BE2C (cell line): ENCODE data around the gene SLC25A52.
"Not testable (repeated sequence)": the region's sequence is repeated elsewhere in the genome, so short reads cannot be mapped to it uniquely, and the experiment has no call there.

Experiments
- DNase-seq: peaks from one replicate; pipeline ENCODE4 v3.0.0-alpha.2; 2020
- H3K27me3 ChIP-seq: fragments of 250-450 bp; sonication (Bioruptor Pico); 2 replicates; pipeline ENCODE4 v1.5.1; 2020; ENCODE audit warnings: mild to moderate bottlenecking
- H3K36me3 ChIP-seq: fragments of 250-450 bp; sonication (Bioruptor Pico); 2 replicates; pipeline ENCODE4 v1.5.1; 2020; ENCODE audit warnings: mild to moderate bottlenecking
- H3K4me1 ChIP-seq: fragments of 250-450 bp; sonication (Bioruptor Pico); 2 replicates; pipeline ENCODE4 v1.5.1; 2020
- H3K4me3 ChIP-seq: 2 replicates; pipeline ENCODE4 v1.5.1; 2011; ENCODE audit warnings: low read depth, low read length
- H3K9me3 ChIP-seq: fragments of 250-450 bp; sonication (Bioruptor Pico); 2 replicates; pipeline ENCODE4 v1.5.1; 2020
- TF ChIP-seq, protein P1 (sequence below): IDR thresholded peaks from 2 replicates; pipeline ENCODE4 v1.5.1; 2012; ENCODE audit warnings: mild to moderate bottlenecking, low read depth, low read length

Gene SLC25A52

DNA sequence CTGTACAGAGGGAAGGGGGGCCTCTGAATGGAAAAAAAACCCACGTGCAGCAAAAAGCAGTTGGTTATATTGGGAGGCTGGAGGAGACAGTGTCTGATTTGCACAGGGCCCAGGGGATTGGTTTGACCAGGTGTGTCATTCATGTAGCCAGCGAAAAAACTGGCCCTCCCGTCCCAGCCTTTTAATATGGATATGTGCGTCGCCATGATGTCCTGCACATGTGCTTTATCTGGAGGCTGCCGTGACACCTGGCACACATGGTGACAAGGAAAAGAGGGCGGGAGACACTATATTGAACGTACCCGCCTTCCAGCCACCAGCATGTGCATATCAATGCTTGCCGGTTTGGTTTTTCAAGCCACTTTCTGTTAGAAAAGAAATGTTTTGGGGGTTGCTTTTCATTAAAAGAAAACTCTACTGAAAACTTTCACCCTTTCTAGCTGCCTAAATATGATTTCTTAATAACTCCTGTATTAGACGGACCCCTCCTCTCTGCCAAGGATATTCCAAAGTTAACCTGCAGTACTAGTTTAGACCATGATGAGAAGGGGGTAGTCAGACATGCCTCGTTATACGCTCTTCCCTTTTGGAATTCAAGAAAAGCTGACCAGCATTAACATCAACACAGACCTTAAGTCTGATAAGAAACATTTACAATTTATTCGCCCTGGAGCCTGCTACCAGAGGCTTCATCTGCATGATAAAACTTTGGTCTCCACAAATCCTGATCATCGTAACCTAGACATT, 16.2 kb downstream of the SLC25A52 start:
- DNase-seq: no peak
- H3K36me3 ChIP-seq: no peaks in the 10 kb centered on the region
- no peaks in the 10 kb centered on the region for H3K9me3 ChIP-seq
- no peaks in the 10 kb centered on the region for H3K4me1 ChIP-seq
- TF ChIP-seq, protein P1, sequence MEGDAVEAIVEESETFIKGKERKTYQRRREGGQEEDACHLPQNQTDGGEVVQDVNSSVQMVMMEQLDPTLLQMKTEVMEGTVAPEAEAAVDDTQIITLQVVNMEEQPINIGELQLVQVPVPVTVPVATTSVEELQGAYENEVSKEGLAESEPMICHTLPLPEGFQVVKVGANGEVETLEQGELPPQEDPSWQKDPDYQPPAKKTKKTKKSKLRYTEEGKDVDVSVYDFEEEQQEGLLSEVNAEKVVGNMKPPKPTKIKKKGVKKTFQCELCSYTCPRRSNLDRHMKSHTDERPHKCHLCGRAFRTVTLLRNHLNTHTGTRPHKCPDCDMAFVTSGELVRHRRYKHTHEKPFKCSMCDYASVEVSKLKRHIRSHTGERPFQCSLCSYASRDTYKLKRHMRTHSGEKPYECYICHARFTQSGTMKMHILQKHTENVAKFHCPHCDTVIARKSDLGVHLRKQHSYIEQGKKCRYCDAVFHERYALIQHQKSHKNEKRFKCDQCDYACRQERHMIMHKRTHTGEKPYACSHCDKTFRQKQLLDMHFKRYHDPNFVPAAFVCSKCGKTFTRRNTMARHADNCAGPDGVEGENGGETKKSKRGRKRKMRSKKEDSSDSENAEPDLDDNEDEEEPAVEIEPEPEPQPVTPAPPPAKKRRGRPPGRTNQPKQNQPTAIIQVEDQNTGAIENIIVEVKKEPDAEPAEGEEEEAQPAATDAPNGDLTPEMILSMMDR: no peak
- H3K27me3 ChIP-seq: no peaks in the 10 kb centered on the region
- no peak overlapping the region for H3K4me3 ChIP-seq

DNA sequence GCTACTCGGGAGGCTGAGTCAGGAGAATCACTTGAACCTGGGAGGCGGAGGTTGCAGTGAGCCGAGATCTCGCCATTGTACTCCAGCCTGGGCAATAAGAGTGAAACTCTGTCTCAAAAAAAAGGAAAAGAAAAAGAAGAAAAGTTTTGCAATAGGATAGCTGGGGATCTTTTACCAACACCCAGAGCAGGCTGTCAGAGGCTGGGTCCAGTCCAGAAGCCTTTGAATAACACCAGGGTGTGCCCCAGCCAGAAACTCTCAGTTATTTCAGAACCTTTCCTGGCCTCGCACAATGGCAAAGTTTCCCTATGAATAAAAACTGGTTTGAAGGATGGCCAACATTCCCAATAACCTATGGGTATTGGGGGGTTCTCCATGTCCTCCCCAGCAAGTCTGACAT, 17.1 kb downstream of the SLC25A52 start:
- not testable (repeated sequence) for H3K36me3 ChIP-seq, H3K4me3 ChIP-seq, DNase-seq, H3K9me3 ChIP-seq, H3K4me1 ChIP-seq, H3K27me3 ChIP-seq

DNA sequence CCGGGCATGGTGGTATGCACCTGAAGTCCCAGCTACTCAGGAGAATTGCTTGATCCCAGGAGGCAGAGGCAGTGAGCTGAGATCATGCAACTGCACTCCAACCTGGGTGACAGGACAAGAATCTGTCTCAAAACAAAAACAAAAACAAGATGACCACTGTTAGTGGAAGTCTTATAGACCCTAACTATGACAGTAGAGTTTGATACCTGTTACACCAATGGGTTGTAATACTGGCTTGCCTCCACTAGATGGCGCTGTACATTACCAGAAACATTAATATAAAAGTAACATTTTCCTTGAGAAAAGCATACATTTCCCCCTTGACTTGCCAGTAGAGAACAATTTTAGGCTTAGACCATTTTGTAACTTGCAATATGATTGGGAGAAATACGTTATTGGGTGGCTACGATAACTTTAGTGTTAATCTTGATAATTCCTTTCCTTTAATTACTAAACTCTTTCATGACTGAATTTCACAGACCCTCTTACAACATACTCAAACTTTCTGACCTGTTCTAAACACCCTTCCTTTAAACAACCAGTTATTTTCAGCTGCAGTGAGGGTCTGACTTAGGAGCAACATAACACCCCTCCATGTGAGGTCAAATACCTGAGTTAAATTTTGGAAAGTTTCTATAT, 19.5 kb downstream of the SLC25A52 start:
- no peak overlapping the region for H3K4me3 ChIP-seq
- H3K4me1 ChIP-seq: no peaks in the 10 kb centered on the region
- peak; percentile 20 for DNase-seq
- no peaks in the 10 kb centered on the region for H3K36me3 ChIP-seq
- H3K9me3 ChIP-seq: no peaks in the 10 kb centered on the region
- H3K27me3 ChIP-seq: no peaks in the 10 kb centered on the region
- TF ChIP-seq, protein P1: peak; percentile 55

DNA sequence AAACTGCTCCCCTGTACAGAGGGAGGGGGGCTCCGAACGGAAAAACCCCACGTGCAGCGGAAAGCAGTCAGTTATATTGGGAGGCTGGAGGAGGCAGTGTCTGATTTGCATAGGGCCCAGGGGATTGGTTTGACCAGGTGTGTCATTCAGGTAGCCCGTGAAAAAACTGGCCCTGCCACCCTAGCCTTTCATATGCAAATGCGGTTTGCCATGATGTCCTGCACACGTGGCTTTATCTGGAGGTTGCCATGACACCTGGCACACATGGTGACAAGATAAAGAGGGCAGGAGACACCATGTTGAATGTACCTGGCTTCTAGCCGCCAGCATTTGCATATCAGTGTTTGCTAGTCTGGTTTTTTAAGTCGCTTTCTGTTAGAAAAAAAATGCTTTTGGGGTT, 20.5 kb downstream of the SLC25A52 start:
- Histone ChIP-seq H3K4me1 (no peaks in the 10 kb centered on the region), H3K36me3 (no peaks in the 10 kb centered on the region), H3K27me3 (no peaks in the 10 kb centered on the region), H3K4me3 (no peak overlapping the region), H3K9me3 (no peaks in the 10 kb centered on the region)
- TF ChIP-seq, protein P1: no peak
- no peak for DNase-seq

DNA sequence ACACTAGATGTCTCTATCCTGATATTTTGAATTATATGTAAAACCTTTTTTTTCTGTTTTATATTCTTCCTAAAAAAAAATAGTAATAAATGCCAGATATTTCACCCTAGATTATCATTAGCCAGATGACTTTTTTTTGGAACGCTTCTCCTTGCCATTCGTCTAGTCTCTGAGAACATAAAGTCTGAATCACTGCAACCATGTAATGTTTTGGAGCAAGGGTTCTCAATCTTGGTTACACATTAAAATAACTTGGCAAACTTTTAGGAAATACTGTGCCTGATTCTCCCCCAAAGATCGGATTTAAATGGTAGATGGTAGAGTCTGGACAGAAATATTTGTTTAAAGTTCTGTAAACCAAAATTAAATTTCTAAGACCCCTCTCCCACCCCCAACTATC, 21.0 kb downstream of the SLC25A52 start:
- no peak for DNase-seq
- Histone ChIP-seq H3K4me1 (no peaks in the 10 kb centered on the region), H3K36me3 (no peaks in the 10 kb centered on the region), H3K9me3 (no peaks in the 10 kb centered on the region), H3K27me3 (no peaks in the 10 kb centered on the region), H3K4me3 (no peak overlapping the region)
- TF ChIP-seq, protein P1: no peak

DNA sequence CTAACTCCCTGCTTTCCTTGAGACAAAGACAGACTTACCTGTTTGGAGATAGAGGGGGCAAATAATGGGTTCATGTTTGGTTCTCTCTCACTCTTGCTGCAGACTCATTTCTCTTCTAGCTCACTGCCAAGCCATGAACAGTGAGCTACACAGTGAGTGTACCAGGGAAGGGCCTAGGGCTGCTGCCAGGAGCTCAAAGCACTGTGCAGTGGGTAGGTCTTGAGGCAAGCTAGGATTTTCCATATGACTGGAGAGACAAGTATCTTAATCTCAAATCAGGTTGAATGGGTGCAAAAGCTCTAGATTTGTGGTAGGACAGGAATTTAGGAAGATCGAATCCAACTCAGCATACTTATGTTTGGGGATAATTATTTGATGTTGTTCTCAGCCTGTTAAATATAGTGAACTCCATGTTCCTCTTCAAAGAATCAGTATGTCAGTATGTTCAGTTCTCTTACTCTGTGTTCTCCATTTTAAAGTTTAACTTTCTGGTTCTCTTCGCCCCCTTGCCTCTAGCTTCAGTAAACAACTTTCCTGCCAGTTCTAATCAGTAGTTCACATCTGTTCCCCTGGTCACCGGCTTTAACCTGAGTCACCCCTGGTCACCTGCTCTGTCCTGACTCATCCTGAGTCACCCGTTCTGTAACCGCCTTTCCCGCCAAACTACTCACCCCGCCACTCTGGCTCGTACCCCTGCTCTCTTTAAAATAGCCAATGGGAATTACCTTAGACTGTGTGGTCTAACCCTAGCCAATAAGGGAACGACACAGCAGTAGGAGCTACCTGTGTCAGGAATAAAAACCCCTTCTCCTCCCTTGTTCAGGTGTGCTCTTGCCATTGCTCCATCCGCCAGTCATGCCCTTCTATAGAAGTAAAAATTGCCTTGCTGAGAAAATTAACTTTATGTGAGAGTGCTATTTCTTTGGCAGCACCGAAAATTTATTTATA, 21.9 kb downstream of the SLC25A52 start:
- no peak overlapping the region for H3K4me3 ChIP-seq
- no peaks in the 10 kb centered on the region for H3K36me3 ChIP-seq
- no peak for DNase-seq
- H3K4me1 ChIP-seq: no peaks in the 10 kb centered on the region
- H3K9me3 ChIP-seq: no peaks in the 10 kb centered on the region
- TF ChIP-seq, protein P1: no peak
- no peaks in the 10 kb centered on the region for H3K27me3 ChIP-seq
